Right renal cortex interstitium (tissue), 3 donors: ENCODE data around the gene SLC12A8. TPM values are rescaled to one million over a fixed set of nuclear protein-coding genes. Genes with fewer than 3 reads are reported as not detected.

Experiments used
- DNase-seq, 3 donors: peaks; one replicate each; pipeline ENCODE4 v3.0.0-alpha.2; 2013; ENCODE audit warnings: low read depth in 3 of 3, low spot score in 2 of 3
- polyA plus RNA-seq, 3 donors: library from polyadenylated mRNA; unstranded; fragments of 120-200 nt; gene quantifications; one replicate each; pipeline ENCODE4 v1.2.1, GENCODE V29; 2013; ENCODE audit not compliant: insufficient read length in 3 of 3

Gene SLC12A8
- polyA plus RNA-seq, 3 donors = 4.8 to 6.2 (median 5.6) TPM

- no peak for DNase-seq
These were observed 23.0 kb downstream of the SLC12A8 start for GRCh38 chr3:125189378-125190165.

- no peak for DNase-seq
These were observed 23.6 kb downstream of the SLC12A8 start for GRCh38 chr3:125188955-125189354.

GRCh38 chr3:125187599-125187910, 25.0 kb downstream of the SLC12A8 start:
- no peak for DNase-seq

- no peak for DNase-seq
These were observed 25.5 kb downstream of the SLC12A8 start for GRCh38 chr3:125186800-125187598.

GRCh38 chr3:125186261-125186787, 26.2 kb downstream of the SLC12A8 start:
- no peak for DNase-seq

- DNase-seq = no peak
These were observed 26.7 kb downstream of the SLC12A8 start for GRCh38 chr3:125185805-125186204.

- no peak for DNase-seq
These were observed 32.7 kb downstream of the SLC12A8 start for GRCh38 chr3:125179884-125180240.

- DNase-seq = no peak
These were observed 33.2 kb downstream of the SLC12A8 start for GRCh38 chr3:125179143-125179883.

GRCh38 chr3:125177746-125178145, 34.8 kb downstream of the SLC12A8 start:
- no peak for DNase-seq

- DNase-seq = no peak
These were observed 37.1 kb downstream of the SLC12A8 start for GRCh38 chr3:125175295-125176078.

GRCh38 chr3:125172346-125172745, 40.2 kb downstream of the SLC12A8 start:
- DNase-seq = no peak

GRCh38 chr3:125168711-125169393, 43.7 kb downstream of the SLC12A8 start:
- DNase-seq = no peak

- no peak for DNase-seq
These were observed 45.9 kb downstream of the SLC12A8 start for GRCh38 chr3:125166599-125167136.

- no peak for DNase-seq
These were observed 46.5 kb downstream of the SLC12A8 start for GRCh38 chr3:125165948-125166553.

- no peak for DNase-seq
These were observed 47.2 kb downstream of the SLC12A8 start for GRCh38 chr3:125165189-125165947.

GRCh38 chr3:125163739-125164601, 48.6 kb downstream of the SLC12A8 start:
- DNase-seq = no peak

GRCh38 chr3:125161607-125162219, 50.8 kb downstream of the SLC12A8 start:
- no peak for DNase-seq
